Naive B cell (primary cell): ENCODE data around the gene DEFB128. TPM values are rescaled to one million over a fixed set of nuclear protein-coding genes. Genes with fewer than 3 reads are reported as not detected.

ENCODE experiments used
- polyA plus RNA-seq, 6 donors: library from polyadenylated mRNA; unstranded; fragments of 300-500 nt; fragmentation: Illumina TruSeq; gene quantifications; one replicate each; pipeline ENCODE4 v1.2.3, GENCODE V29; 2021; ENCODE audit warnings: low read depth in 6 of 6

Gene DEFB128
- polyA plus RNA-seq, 6 donors from 2014 or later: not detected

Other genes with a start within 250 kb of the DEFB128 start
- not detected for gene DEFB125, start 102.0 kb downstream of the DEFB128 start, polyA plus RNA-seq
- gene DEFB126, start 47.1 kb downstream of the DEFB128 start, polyA plus RNA-seq: not detected
- not detected for gene DEFB127, start 32.3 kb downstream of the DEFB128 start, polyA plus RNA-seq
- gene DEFB129, start 37.5 kb upstream of the DEFB128 start, polyA plus RNA-seq: not detected
- gene DEFB132, start 68.0 kb upstream of the DEFB128 start, polyA plus RNA-seq: not detected
- 1 to 10 TPM in 2 of 6 donors, under 1 TPM in 4; 0.18 to 1.4 (median 0.37) TPM for gene C20orf96, start 101.0 kb upstream of the DEFB128 start, polyA plus RNA-seq
- gene ZCCHC3, start 107.9 kb upstream of the DEFB128 start, polyA plus RNA-seq: 10 to 100 TPM in 5 of 6 donors, 1 to 10 TPM in 1; 9.7 to 19.0 (median 10.9) TPM
- gene SOX12, start 135.8 kb upstream of the DEFB128 start, polyA plus RNA-seq: 1 to 10 TPM in 2 of 6 donors, under 1 TPM in 4; 0.15 to 1.7 (median 0.95) TPM
- gene NRSN2, start 157.4 kb upstream of the DEFB128 start, polyA plus RNA-seq: 1 to 10 TPM; 4.7 to 9.8 (median 8.2) TPM
- 10 to 100 TPM in 5 of 6 donors, 1 to 10 TPM in 1; 7.3 to 23.3 (median 16.3) TPM for gene TRIB3, start 191.0 kb upstream of the DEFB128 start, polyA plus RNA-seq
- 100 to 1,000 TPM in 1 of 6 donors, 10 to 100 TPM in 5; 82.4 to 105 (median 91.1) TPM for gene RBCK1, start 218.6 kb upstream of the DEFB128 start, polyA plus RNA-seq